AG08395 (cell line): Measurements from ENCODE around the gene SPPL2B.
A peak's percentile ranks its signal among the peaks of the same experiment; 100 is the strongest.
"Not testable (repeated sequence)": the region's sequence is repeated elsewhere in the genome, so short reads cannot be mapped to it uniquely, and the experiment has no call there.

Experiments used
- DNase-seq: peaks from one replicate; pipeline ENCODE4 v3.0.0; 2012; ENCODE audit warnings: mixed read lengths, low spot score

SPPL2B gene

GRCh38 chr19:2381148-2381820 lies 52.8 kb downstream of the SPPL2B start:
- DNase-seq, result no peak

- no peak for DNase-seq
These were observed 54.2 kb downstream of the SPPL2B start for GRCh38 chr19:2382530-2383222.

- peak; percentile 80 for DNase-seq
These were observed 56.7 kb downstream of the SPPL2B start for GRCh38 chr19:2385053-2385721.

- no peak for DNase-seq
These were observed 59.1 kb downstream of the SPPL2B start for GRCh38 chr19:2387367-2388288.

GRCh38 chr19:2389594-2389993 lies 61.1 kb downstream of the SPPL2B start:
- no peak for DNase-seq

- peak; percentile 71 for DNase-seq
These were observed 62.7 kb downstream of the SPPL2B start for GRCh38 chr19:2391118-2391725.

GRCh38 chr19:2392366-2392765 lies 63.9 kb downstream of the SPPL2B start:
- DNase-seq, result no peak

GRCh38 chr19:2392899-2393298 lies 64.4 kb downstream of the SPPL2B start:
- DNase-seq, result not testable (repeated sequence)

GRCh38 chr19:2394054-2394441 lies 65.6 kb downstream of the SPPL2B start:
- no peak for DNase-seq

GRCh38 chr19:2394442-2395292 lies 66.2 kb downstream of the SPPL2B start:
- no peak for DNase-seq

GRCh38 chr19:2395293-2395829 lies 66.9 kb downstream of the SPPL2B start:
- DNase-seq, result not testable (repeated sequence)

- DNase-seq, result not testable (repeated sequence)
These were observed 68.7 kb downstream of the SPPL2B start for GRCh38 chr19:2397173-2397572.

GRCh38 chr19:2398735-2399305 lies 70.3 kb downstream of the SPPL2B start:
- no peak for DNase-seq

GRCh38 chr19:2399582-2399981 lies 71.1 kb downstream of the SPPL2B start:
- DNase-seq, result no peak
